Body of pancreas (tissue), 4 donors: ENCODE data around the gene CCND3. TPM values are rescaled to one million over a fixed set of nuclear protein-coding genes. Genes with fewer than 3 reads are reported as not detected.

Source experiments
- ATAC-seq: fragments of 150-250 bp; one replicate; pipeline ENCODE4 v1.9.1; 2016
- DNase-seq, 4 donors: peaks; one replicate each; pipeline ENCODE4 v3.0.0-alpha.2; 2019
- H3K27ac ChIP-seq, 4 donors: fragments of 200-600 bp; sonication (generic); 1 replicate in 3 of 4; 2 replicates in 1 of 4; pipeline versions ENCODE4 v1.5.1 to v1.6.1; 2016 to 2019; ENCODE audit warnings: mild to moderate bottlenecking in 1 of 4, mixed read lengths in 1 of 4, moderate library complexity in 1 of 4
- H3K27me3 ChIP-seq, 2 donors: fragments of 200-600 bp; sonication (generic); one replicate each; pipeline ENCODE4 v1.6.0; 2016; ENCODE audit warnings: mild to moderate bottlenecking in 1 of 2
- H3K36me3 ChIP-seq, 2 donors: fragments of 200-600 bp; sonication (generic); replicated peaks in 1 of 2; 2 replicates each; pipeline ENCODE4 v1.5.1; 2016; ENCODE audit warnings: low read depth in 2 of 2; ENCODE audit not compliant: insufficient read depth in 1 of 2
- H3K4me1 ChIP-seq: fragments of 200-600 bp; sonication (generic); one replicate; pipeline ENCODE4 v1.6.0; 2016
- H3K4me3 ChIP-seq, 2 donors: fragments of 200-600 bp; sonication (generic); 1 replicate in 1 of 2; 2 replicates in 1 of 2; pipeline ENCODE4 v1.5.1; 2016 to 2019
- H3K9me3 ChIP-seq, 3 donors: fragments of 200-600 bp; sonication (generic); 1 replicate in 2 of 3; 2 replicates in 1 of 3; pipeline ENCODE4 v1.5.1; 2016
- CTCF ChIP-seq, 7 experiments: fragments of 450-650 bp in 4 of 7; fragments of 200-600 bp in 3 of 7; sonication (generic) in 3 of 7; IDR thresholded peaks; one replicate each; pipeline ENCODE4 v1.5.1; 2016 to 2019; ENCODE audit warnings: antibody characterized with exemption in 7 of 7
- POLR2A ChIP-seq, 3 donors: fragments of 450-650 bp; IDR thresholded peaks; one replicate each; pipeline ENCODE4 v1.6.1; 2016; ENCODE audit warnings: antibody characterized with exemption in 3 of 3, mild to moderate bottlenecking in 2 of 3
- WGBS, 2 donors: methylation state at CpG; one replicate each; pipeline ENCODE4 v1.1.5; 2017; 5-methylcytosine and 5-hydroxymethylcytosine counted together
- intact Hi-C: fragments of 100-400 bp; cut with DNase I; formaldehyde crosslinking; loops from one replicate; pipeline ENCODE4 v1.15.1; 2023
- total RNA-seq, 2 donors: library from RNA; depleted of rRNA; stranded (reverse); fragments of >200 nt; gene quantifications; one replicate each; pipeline ENCODE4 v1.1.0, GENCODE V29; 2016

CCND3 gene
- total RNA-seq, 2 donors from 2014 or later: 73.2 to 91.0 TPM

GRCh38 chr6:41935685-41936072, 5.9 kb downstream of the CCND3 start:
- intact Hi-C loops: loop anchor here (5.0 to 10.0 kb wide), 2 partner anchors 91 to 107 kb away; no protein-coding TSS in a partner anchor
- H3K27ac ChIP-seq: peak overlapping the region in 1 of 4 donors; percentile 50
- H3K4me1 ChIP-seq: peaks cover 34% of the 10 kb centered on the region
- WGBS, 2 donors: 64 to 68% methylated on average over 4 to 8 of the region's 8 CpGs
- no peak overlapping the region for H3K4me3 ChIP-seq
- no peak for ATAC-seq
- DNase-seq: no peak
- TF ChIP-seq POLR2A (IDR thresholded peaks at IDR 0.05) (no peak), CTCF (IDR thresholded peaks at IDR 0.05) (no peak)
- no peaks in the 10 kb centered on the region for H3K27me3 ChIP-seq
- no peaks in the 10 kb centered on the region for H3K9me3 ChIP-seq
- peaks cover 15 to 25% of the 10 kb centered on the region in 2 donors for H3K36me3 ChIP-seq

GRCh38 chr6:41935193-41935574, 6.4 kb downstream of the CCND3 start:
- Histone ChIP-seq H3K27ac (peak overlapping the region in 1 of 4 donors; percentile 31), H3K4me3 (no peak overlapping the region), H3K4me1 (peaks cover 29% of the 10 kb centered on the region), H3K9me3 (no peaks in the 10 kb centered on the region), H3K27me3 (no peaks in the 10 kb centered on the region), H3K36me3 (peaks cover 15 to 28% of the 10 kb centered on the region in 2 donors)
- ATAC-seq (no peak), DNase-seq (no peak)
- intact Hi-C loops: loop anchor here (5.0 to 10.0 kb wide), 2 partner anchors 90 to 107 kb away; no protein-coding TSS in a partner anchor
- 56 to 92% methylated on average over 1 of the region's 1 CpG for WGBS, 2 donors
- no peak for TF ChIP-seq POLR2A (IDR thresholded peaks at IDR 0.05)
- no peak for TF ChIP-seq CTCF (IDR thresholded peaks at IDR 0.05)

DNA sequence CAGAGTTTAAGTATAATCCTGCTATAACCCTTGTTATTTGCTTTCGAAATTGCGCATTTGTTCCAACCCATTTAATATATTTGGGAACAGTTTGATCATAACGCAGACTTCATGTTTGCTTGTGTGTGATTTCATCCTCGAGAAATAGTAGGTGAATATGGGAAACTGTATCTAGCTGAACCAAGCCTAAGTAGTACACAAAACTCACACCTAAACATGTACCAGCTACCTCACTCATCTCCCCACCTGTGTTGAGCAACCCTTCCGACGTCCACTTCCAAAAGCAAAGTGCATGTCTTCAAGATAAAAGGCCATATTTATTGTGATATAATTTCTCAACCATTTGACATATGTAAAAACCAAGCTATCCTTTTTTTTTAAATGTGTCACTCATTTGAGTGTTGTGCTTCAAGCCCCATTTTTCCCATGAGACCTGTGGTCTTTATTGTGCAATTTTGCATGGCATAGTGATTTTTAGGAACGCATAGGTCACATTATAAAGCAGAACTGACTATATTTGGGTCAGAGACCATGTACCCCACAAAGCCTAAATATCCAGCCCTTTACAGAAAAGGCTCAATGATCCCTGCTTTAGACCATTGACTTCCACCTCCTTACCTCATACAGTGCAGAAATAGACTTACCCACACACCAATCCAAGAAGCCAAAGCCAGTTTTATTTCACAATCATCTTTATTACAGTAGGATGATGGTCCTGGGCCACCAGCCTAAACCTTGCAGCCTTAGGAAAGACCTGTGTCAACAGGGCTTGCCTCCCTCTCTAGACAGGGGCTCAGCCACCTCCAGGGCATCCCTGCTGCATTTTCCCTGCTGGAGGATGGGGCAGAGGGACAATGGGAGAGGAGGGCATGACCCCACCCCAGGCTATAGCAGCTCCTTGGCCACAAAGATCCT, 7.1 kb downstream of the CCND3 start:
- Histone ChIP-seq H3K36me3 (peaks cover 15 to 32% of the 10 kb centered on the region in 2 donors), H3K4me3 (no peak overlapping the region), H3K27ac (peak overlapping the region in 1 of 4 donors; percentile 31), H3K9me3 (no peaks in the 10 kb centered on the region), H3K27me3 (no peaks in the 10 kb centered on the region), H3K4me1 (peaks cover 22% of the 10 kb centered on the region)
- TF ChIP-seq POLR2A (IDR thresholded peaks at IDR 0.05): no peak
- no peak for TF ChIP-seq CTCF (IDR thresholded peaks at IDR 0.05)
- ATAC-seq: no peak
- intact Hi-C loops: loop anchor here (5.0 to 10.0 kb wide), 2 partner anchors 90 to 108 kb away; no protein-coding TSS in a partner anchor
- no peak for DNase-seq
- 61 to 67% methylated on average over 7 of the region's 7 CpGs for WGBS, 2 donors

DNA sequence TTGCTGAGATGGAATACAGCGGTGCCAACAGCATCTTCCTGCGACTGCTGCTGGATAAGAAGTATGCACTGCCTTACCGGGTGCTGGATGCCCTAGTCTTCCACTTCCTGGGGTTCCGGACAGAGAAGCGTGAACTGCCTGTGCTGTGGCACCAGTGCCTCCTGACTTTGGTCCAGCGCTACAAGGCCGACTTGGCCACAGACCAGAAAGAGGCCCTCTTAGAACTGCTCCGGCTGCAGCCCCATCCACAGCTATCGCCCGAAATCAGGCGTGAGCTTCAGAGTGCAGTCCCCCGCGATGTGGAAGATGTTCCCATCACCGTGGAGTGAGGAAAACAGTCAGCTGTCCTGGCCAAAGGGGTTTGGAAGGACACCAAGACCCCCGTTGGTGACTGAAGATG, 9.2 kb downstream of the CCND3 start:
- intact Hi-C loops: loop anchor here (10.0 kb wide), 1 partner anchor 88 kb away; no protein-coding TSS in a partner anchor
- TF ChIP-seq CTCF (IDR thresholded peaks at IDR 0.05): no peak
- TF ChIP-seq POLR2A (IDR thresholded peaks at IDR 0.05): no peak
- WGBS, 2 donors: 84 to 93% methylated on average over 4 to 15 of the region's 15 CpGs
- Histone ChIP-seq H3K4me1 (peaks cover 12% of the 10 kb centered on the region), H3K27ac (no peak overlapping the region), H3K27me3 (no peaks in the 10 kb centered on the region), H3K36me3 (peaks cover 15 to 42% of the 10 kb centered on the region in 2 donors), H3K4me3 (no peak overlapping the region), H3K9me3 (no peaks in the 10 kb centered on the region)
- DNase-seq (no peak), ATAC-seq (no peak)
